ENCODE results near the gene SH3BP5L.
A peak's percentile ranks its signal among the peaks of the same experiment; 100 is the strongest.

The SH3BP5L gene

GRCh38 chr1:248821101-248821500, 4.6 kb downstream of the SH3BP5L start:
- H3K9ac ChIP-seq (ENCODE audit: low read depth, low read length) = no peak overlapping the region
- peaks cover 79% of the 10 kb centered on the region for H3K36me3 ChIP-seq (ENCODE audit: insufficient read depth, low read length)

GRCh38 chr1:248820041-248820585, 5.6 kb downstream of the SH3BP5L start:
- Histone ChIP-seq H4K20me1 (ENCODE audit: insufficient read depth, low read length) (peaks cover 59% of the 10 kb centered on the region), H3K4me2 (ENCODE audit: insufficient read depth, low read length) (0 out of 2 replicates have a peak overlapping the region, but pooled peaks have one; percentile 7), H3K36me3 (ENCODE audit: insufficient read depth, low read length) (peaks cover 89% of the 10 kb centered on the region), H3K9me3 (ENCODE audit: insufficient read depth, low read length, severe bottlenecking) (no peaks in the 10 kb centered on the region), H3K4me3 (ENCODE audit: low read depth in 1 of 2, low read length in 2 of 2) (no peak overlapping the region), H2AFZ (ENCODE audit: low read depth, low read length) (no peak overlapping the region), H3K4me1 (ENCODE audit: insufficient read depth, low read length) (peaks cover 48% of the 10 kb centered on the region), H3K79me2 (ENCODE audit: insufficient read depth, low read length) (peaks cover 70% of the 10 kb centered on the region), H3K27me3 (ENCODE audit: insufficient read depth, low read length, poor library complexity) (no peaks in the 10 kb centered on the region), H3K27ac (ENCODE audit: low read length) (no peak overlapping the region), H3K9ac (ENCODE audit: low read depth, low read length) (no peak overlapping the region)
- no peak for DNase-seq
- TF ChIP-seq EZH2 (IDR thresholded peaks at IDR 0.05; ENCODE audit: borderline replicate concordance, low read depth, low read length, severe bottlenecking) (no peak), CTCF (IDR thresholded peaks at IDR 0.05; ENCODE audit: borderline replicate concordance, extremely low read depth, low read length, poor library complexity, severe bottlenecking) (no peak)
- no peak for ATAC-seq (ENCODE audit: insufficient read depth, low read depth)

More at GRCh38 chr1:248821101-248821500, 4.6 kb downstream of the SH3BP5L start:
- TF ChIP-seq CTCF (IDR thresholded peaks at IDR 0.05; ENCODE audit: borderline replicate concordance, extremely low read depth, low read length, poor library complexity, severe bottlenecking) (no peak), EZH2 (IDR thresholded peaks at IDR 0.05; ENCODE audit: borderline replicate concordance, low read depth, low read length, severe bottlenecking) (no peak)
- H3K9me3 ChIP-seq (ENCODE audit: insufficient read depth, low read length, severe bottlenecking) = no peaks in the 10 kb centered on the region
- H3K27ac ChIP-seq (ENCODE audit: low read length) = no peak overlapping the region
- no peak for DNase-seq
- no peaks in the 10 kb centered on the region for H3K27me3 ChIP-seq (ENCODE audit: insufficient read depth, low read length, poor library complexity)
- H3K4me2 ChIP-seq (ENCODE audit: insufficient read depth, low read length) = peak overlapping the region; percentile 32
- H3K79me2 ChIP-seq (ENCODE audit: insufficient read depth, low read length) = peaks cover 76% of the 10 kb centered on the region
- H4K20me1 ChIP-seq (ENCODE audit: insufficient read depth, low read length) = peaks cover 59% of the 10 kb centered on the region
- no peak overlapping the region for H2AFZ ChIP-seq (ENCODE audit: low read depth, low read length)
- no peak overlapping the region for H3K4me3 ChIP-seq (ENCODE audit: low read depth in 1 of 2, low read length in 2 of 2)
- no peak for ATAC-seq (ENCODE audit: insufficient read depth, low read depth)
- peaks cover 51% of the 10 kb centered on the region for H3K4me1 ChIP-seq (ENCODE audit: insufficient read depth, low read length)

GRCh38 chr1:248818505-248819374, 7.0 kb downstream of the SH3BP5L start:
- H3K4me3 ChIP-seq (ENCODE audit: low read depth in 1 of 2, low read length in 2 of 2) = no peak overlapping the region
- H3K9ac ChIP-seq (ENCODE audit: low read depth, low read length) = no peak overlapping the region
- H3K27ac ChIP-seq (ENCODE audit: low read length) = no peak overlapping the region
- TF ChIP-seq CTCF (IDR thresholded peaks at IDR 0.05; ENCODE audit: borderline replicate concordance, extremely low read depth, low read length, poor library complexity, severe bottlenecking) = no peak
- H3K4me2 ChIP-seq (ENCODE audit: insufficient read depth, low read length) = no peak overlapping the region
- H2AFZ ChIP-seq (ENCODE audit: low read depth, low read length) = no peak overlapping the region
- no peaks in the 10 kb centered on the region for H3K27me3 ChIP-seq (ENCODE audit: insufficient read depth, low read length, poor library complexity)
- H3K9me3 ChIP-seq (ENCODE audit: insufficient read depth, low read length, severe bottlenecking) = no peaks in the 10 kb centered on the region
- peaks cover 48% of the 10 kb centered on the region for H4K20me1 ChIP-seq (ENCODE audit: insufficient read depth, low read length)
- peaks cover 56% of the 10 kb centered on the region for H3K79me2 ChIP-seq (ENCODE audit: insufficient read depth, low read length)
- DNase-seq (no peak), ATAC-seq (ENCODE audit: insufficient read depth, low read depth) (no peak)
- peaks cover 35% of the 10 kb centered on the region for H3K4me1 ChIP-seq (ENCODE audit: insufficient read depth, low read length)
- peaks cover 89% of the 10 kb centered on the region for H3K36me3 ChIP-seq (ENCODE audit: insufficient read depth, low read length)

Measured in DND-41 (cell line).